AG09319 (cell line): ENCODE data around the gene MARCHF9.
A peak's percentile ranks its signal among the peaks of the same experiment; 100 is the strongest.

Source experiments
- DNase-seq: peaks from one replicate; pipeline ENCODE4 v3.0.0-alpha.2; 2010; ENCODE audit warnings: low read depth; ENCODE audit errors: extremely low read depth
- TF ChIP-seq, protein P1 (sequence below): IDR thresholded peaks from 2 replicates; pipeline ENCODE4 v1.5.1; 2011; ENCODE audit warnings: low read depth, mild to moderate bottlenecking, inconsistent platforms, low read length, moderate library complexity

MARCHF9 gene

GRCh38 chr12:57722716-57723629 lies 31.9 kb upstream of the MARCHF9 start:
- TF ChIP-seq, protein P1, sequence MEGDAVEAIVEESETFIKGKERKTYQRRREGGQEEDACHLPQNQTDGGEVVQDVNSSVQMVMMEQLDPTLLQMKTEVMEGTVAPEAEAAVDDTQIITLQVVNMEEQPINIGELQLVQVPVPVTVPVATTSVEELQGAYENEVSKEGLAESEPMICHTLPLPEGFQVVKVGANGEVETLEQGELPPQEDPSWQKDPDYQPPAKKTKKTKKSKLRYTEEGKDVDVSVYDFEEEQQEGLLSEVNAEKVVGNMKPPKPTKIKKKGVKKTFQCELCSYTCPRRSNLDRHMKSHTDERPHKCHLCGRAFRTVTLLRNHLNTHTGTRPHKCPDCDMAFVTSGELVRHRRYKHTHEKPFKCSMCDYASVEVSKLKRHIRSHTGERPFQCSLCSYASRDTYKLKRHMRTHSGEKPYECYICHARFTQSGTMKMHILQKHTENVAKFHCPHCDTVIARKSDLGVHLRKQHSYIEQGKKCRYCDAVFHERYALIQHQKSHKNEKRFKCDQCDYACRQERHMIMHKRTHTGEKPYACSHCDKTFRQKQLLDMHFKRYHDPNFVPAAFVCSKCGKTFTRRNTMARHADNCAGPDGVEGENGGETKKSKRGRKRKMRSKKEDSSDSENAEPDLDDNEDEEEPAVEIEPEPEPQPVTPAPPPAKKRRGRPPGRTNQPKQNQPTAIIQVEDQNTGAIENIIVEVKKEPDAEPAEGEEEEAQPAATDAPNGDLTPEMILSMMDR = no peak
- DNase-seq = no peak

DNA sequence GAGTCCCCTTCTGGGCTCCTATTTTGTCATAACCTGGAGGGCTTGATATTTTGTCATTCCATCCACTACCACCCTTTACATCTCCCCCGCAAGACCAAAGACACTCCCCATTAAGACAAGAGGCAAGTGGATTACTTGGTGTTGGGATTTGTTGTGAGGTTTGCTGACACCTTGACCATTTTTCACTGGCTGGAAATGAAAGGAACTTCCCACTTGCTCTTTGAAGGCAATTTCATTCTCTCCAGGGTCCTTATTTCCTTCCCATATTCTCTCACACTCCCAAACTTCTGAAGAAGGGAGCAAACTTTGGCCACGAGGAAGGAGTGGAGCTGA lies 31.3 kb upstream of the MARCHF9 start:
- TF ChIP-seq, protein P1 = no peak
- no peak for DNase-seq

DNA sequence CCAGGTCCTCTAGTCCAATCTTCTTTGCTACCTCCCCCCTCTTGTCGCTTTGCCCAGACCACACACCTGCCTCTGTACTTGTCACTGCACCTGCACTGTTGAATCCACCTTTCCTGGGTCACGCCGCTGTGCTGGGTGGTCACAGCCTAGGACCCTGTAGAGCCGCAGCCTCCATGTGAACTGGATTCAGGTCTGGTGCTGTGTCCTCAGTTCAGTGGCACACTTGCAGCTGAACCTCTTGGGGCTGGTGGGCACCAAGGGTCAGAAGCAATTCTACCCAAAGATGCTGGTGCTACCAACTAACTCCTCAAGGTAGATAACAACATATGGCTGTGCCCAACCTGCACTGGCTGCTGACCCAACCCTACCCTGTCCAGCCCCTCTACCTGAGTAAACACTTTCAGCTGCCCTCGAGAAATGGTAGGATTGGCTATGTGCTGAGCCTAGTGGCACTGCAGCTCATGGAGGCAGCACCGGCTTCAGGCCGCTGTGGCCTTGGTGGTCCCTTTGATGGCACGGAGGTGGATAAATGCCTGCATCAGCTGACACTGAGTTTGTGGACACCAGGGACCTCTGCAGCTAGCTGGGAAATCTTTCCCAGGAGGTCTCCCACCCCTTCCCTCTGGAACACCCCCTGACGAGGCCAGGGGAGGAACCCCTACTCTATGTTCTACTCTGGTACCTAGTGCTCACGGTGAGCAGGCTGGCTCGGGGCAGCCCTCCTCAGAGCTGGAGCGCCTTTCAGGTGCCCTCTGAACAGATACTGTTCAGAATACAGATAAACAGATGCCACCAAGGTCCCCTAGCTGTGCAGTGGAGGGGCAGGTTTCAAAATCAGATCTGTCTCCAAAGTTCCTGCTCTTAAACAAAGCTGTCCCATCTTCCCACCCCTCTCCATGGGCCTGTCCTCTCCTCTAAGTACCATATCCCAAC lies 30.6 kb upstream of the MARCHF9 start:
- no peak for DNase-seq

DNA sequence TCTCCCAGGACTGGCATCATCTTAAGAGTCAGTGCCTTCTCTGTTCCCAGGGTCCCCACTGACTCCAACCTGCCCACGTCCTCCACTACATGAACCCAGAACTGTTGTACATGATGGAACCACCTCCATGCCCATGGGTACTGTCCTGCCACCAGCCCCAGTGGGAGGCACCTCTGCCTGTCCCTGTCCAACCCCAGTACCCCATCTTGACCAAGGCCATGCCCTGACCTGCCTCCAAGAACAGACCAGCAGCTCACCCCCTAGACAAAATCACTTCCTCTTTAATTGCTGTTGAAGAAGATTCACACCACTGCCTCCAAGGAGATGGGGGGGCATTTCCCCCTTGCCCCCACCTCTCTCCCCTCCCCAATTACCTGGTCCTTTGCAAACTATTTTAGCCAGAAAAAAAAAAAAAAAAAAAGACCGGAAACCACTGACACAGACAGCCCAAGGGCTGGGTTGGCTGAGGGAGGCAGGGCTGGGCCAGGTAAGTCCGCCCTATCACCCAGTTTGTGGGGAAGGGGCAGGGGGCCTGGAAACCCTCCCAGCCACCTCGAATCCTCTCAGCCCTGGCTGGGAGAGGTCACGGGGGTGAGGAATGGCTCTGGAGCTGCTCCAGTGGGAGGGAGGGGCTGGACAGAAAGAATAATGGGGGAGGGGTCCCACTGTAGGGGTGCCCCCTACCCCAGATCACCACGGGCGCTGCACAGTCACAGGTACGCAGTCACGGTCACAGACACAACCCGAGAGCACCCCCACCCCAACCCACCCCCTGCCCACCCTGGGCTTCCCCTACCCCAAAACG lies 29.8 kb upstream of the MARCHF9 start:
- DNase-seq = no peak
- TF ChIP-seq, protein P1 = no peak

More for the DNA sequence above, 30.6 kb upstream of the MARCHF9 start:
- TF ChIP-seq, protein P1 = no peak

- TF ChIP-seq, protein P1 = no peak
- DNase-seq = no peak
Measured at GRCh38 chr12:57725851-57726150, 29.1 kb upstream of the MARCHF9 start.

DNA sequence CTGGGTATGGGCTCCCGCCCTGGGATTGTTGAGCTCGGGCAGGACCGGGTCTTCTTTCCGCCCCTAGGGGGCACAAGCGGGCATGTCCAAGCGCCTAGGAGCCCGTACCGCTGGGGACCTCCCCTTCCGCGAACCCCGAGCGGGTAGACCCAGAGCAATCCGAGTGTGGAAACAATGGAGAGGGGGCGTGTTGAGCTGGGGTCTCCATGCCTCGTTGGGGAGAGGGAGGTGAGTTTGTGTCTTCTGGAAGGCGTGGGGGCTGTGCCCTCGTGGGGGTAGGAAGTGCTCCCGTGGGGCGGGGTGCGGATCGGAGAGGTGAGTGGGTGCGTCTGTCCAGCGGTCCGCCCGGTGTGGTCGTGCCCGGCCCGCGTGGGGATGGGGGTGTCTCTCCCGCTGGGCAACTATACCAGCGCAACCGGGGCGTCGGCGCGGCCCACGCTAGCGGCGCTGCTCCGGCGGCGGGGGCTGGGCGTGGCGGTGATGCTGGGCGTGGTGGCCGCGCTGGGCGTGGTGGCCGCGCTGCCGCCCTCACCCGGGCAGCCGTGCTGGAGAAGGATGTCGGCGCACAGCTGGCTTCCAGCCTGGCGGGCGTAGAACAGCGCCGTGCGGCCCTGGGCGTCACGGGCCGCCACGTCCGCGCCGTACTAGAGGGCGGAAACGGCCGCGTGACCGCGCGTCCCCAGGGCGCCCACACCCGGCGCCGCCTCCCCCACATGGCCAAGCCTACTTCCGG lies 28.6 kb upstream of the MARCHF9 start:
- DNase-seq = peak; percentile 55
- TF ChIP-seq, protein P1 = peak; percentile 94
